B cell (primary cell): Measurements from ENCODE around the gene KIF26B. TPM values are rescaled to one million over a fixed set of nuclear protein-coding genes. Genes with fewer than 3 reads are reported as not detected.

Experiments used
- ATAC-seq: fragments of 200-7000 bp; cut with Tn5 transposase; one replicate; pipeline ENCODE4 v1.10.0; 2021; ENCODE audit warnings: low read depth, mild to moderate bottlenecking, moderate number of reproducible peaks, moderate library complexity
- CTCF ChIA-PET: fragments of 350-600 bp; sonication (Branson Sonifier 250); formaldehyde crosslinking; loops from one replicate; lab custom pipeline; 2021; ENCODE audit warnings: antibody characterized with exemption, inconsistent platforms; lab: Charles Lee
- POLR2A ChIA-PET: fragments of 350-600 bp; sonication (Branson Sonifier 250); formaldehyde crosslinking; loops from one replicate; lab custom pipeline; 2021; ENCODE audit warnings: antibody characterized with exemption; lab: Charles Lee
- DNase-seq: peaks from one replicate; pipeline ENCODE4 v3.0.0; 2013
- H2AFZ ChIP-seq: 2 replicates; pipeline ENCODE4 v1.6.1; 2012; ENCODE audit warnings: mild to moderate bottlenecking, low read depth, low read length; ENCODE audit not compliant: insufficient read depth, poor library complexity, severe bottlenecking
- H3K27ac ChIP-seq, 2 donors: 1 replicate in 1 of 2; 2 replicates in 1 of 2; pipeline ENCODE4 v1.5.1; 2012 to 2013; ENCODE audit warnings: low read length in 2 of 2, mild to moderate bottlenecking in 2 of 2, moderate library complexity in 1 of 2
- H3K27me3 ChIP-seq, 4 experiments: fragments of 200-600 bp in 1 of 4; sonication (generic) in 1 of 4; replicated peaks in 1 of 4; 1 replicate in 2 of 4; 2 replicates in 2 of 4; pipeline versions ENCODE4 v1.6.1 to v1.7.0; 2013 to 2016; ENCODE audit warnings: low read length in 3 of 4, mild to moderate bottlenecking in 2 of 4, mixed read lengths in 1 of 4, moderate library complexity in 1 of 4; ENCODE audit not compliant: insufficient read depth in 4 of 4, control insufficient read depth in 3 of 4; ENCODE audit errors: control extremely low read depth in 1 of 4
- H3K36me3 ChIP-seq, 2 experiments: replicated peaks in 1 of 2; 1 replicate in 1 of 2; 2 replicates in 1 of 2; pipeline versions ENCODE4 v1.6.1 to v1.7.1; 2013; ENCODE audit warnings: low read length in 1 of 2; ENCODE audit not compliant: insufficient read depth in 2 of 2, control insufficient read depth in 1 of 2; ENCODE audit errors: control extremely low read depth in 1 of 2, extremely low read depth in 1 of 2
- H3K4me1 ChIP-seq, 2 donors: fragments of 200-600 bp in 1 of 2; sonication (generic) in 1 of 2; 1 replicate in 1 of 2; 2 replicates in 1 of 2; pipeline versions ENCODE4 v1.5.1 to v1.6.1; 2013 to 2017; ENCODE audit warnings: low read length in 2 of 2; ENCODE audit not compliant: control insufficient read depth in 2 of 2, insufficient read depth in 2 of 2
- H3K4me2 ChIP-seq: replicated peaks from 2 replicates; pipeline ENCODE3; 2012; ENCODE audit warnings: mild to moderate bottlenecking, low read depth, low read length; ENCODE audit not compliant: poor library complexity, severe bottlenecking
- H3K4me3 ChIP-seq, 5 experiments: fragments of 200-600 bp in 1 of 5; sonication (generic) in 1 of 5; 1 replicate in 3 of 5; 2 replicates in 2 of 5; pipeline versions ENCODE4 v1.5.1 to v1.7.0; 2011 to 2016; ENCODE audit warnings: low read length in 4 of 5, mild to moderate bottlenecking in 4 of 5, low read depth in 2 of 5, control low read depth in 1 of 5, moderate library complexity in 1 of 5; ENCODE audit not compliant: insufficient read depth in 1 of 5; ENCODE audit errors: control extremely low read depth in 1 of 5, extremely low read depth in 1 of 5
- H3K79me2 ChIP-seq: fragments of 200-600 bp; sonication (generic); one replicate; pipeline ENCODE4 v1.6.0; 2016; ENCODE audit warnings: low read length; ENCODE audit not compliant: control insufficient read depth, insufficient read depth
- H3K9ac ChIP-seq: fragments of 200-600 bp; sonication (generic); 2 replicates; pipeline ENCODE4 v1.6.1; 2017; ENCODE audit warnings: mild to moderate bottlenecking, low read length, moderate library complexity
- H3K9me3 ChIP-seq, 3 donors: one replicate each; pipeline versions ENCODE4 v1.6.1 to v1.7.1; 2013; ENCODE audit warnings: low read length in 2 of 3; ENCODE audit not compliant: control insufficient read depth in 2 of 3, insufficient read depth in 1 of 3; ENCODE audit errors: control extremely low read depth in 1 of 3
- H4K20me1 ChIP-seq: 2 replicates; pipeline ENCODE4 v1.6.0; 2012; ENCODE audit warnings: mild to moderate bottlenecking, low read length; ENCODE audit not compliant: insufficient read depth, control insufficient read depth, poor library complexity, severe bottlenecking
- H3K27ac Mint-ChIP-seq: one replicate; pipeline ENCODE4 v1.8.0; 2021; ENCODE audit warnings: mixed read lengths
- H3K27me3 Mint-ChIP-seq: one replicate; pipeline ENCODE4 v1.8.0; 2021; ENCODE audit warnings: mixed read lengths
- H3K4me1 Mint-ChIP-seq: one replicate; pipeline ENCODE4 v1.8.0; 2021; ENCODE audit warnings: mixed read lengths
- H3K4me3 Mint-ChIP-seq: one replicate; pipeline ENCODE4 v1.8.0; 2021; ENCODE audit warnings: mixed read lengths
- H3K9me3 Mint-ChIP-seq: one replicate; pipeline ENCODE4 v1.8.0; 2022; ENCODE audit warnings: mixed read lengths; ENCODE audit not compliant: insufficient read depth
- CTCF ChIP-seq: fragments of 200-600 bp; IDR thresholded peaks from one replicate; pipeline ENCODE4 v1.8.0; 2022; ENCODE audit warnings: antibody characterized with exemption, mild to moderate bottlenecking
- EZH2 ChIP-seq: IDR thresholded peaks from 2 replicates; pipeline ENCODE4 v1.6.1; 2012; ENCODE audit warnings: borderline replicate concordance, low read depth, mild to moderate bottlenecking, moderate library complexity, low read length; ENCODE audit not compliant: insufficient read depth, poor library complexity, severe bottlenecking
- WGBS: methylation state at CpG from one replicate; pipeline ENCODE4 v1.1.5; 2013; ENCODE audit warnings: missing lambda C conversion rate; ENCODE audit not compliant: insufficient coverage; 5-methylcytosine and 5-hydroxymethylcytosine counted together
- intact Hi-C: fragments of 100-400 bp; cut with micrococcal nuclease; formaldehyde crosslinking; loops from one replicate; pipeline ENCODE4 v1.10.0; 2022
- polyA plus RNA-seq: library from polyadenylated mRNA; depleted of rRNA; stranded (reverse); fragments of >200 nt; gene quantifications from 2 replicates; pipeline ENCODE4 v1.2.3, GENCODE V29; 2012
- total RNA-seq, 2 donors: library from RNA; stranded (reverse); fragments of 120-200 nt in 1 of 2; gene quantifications; 1 replicate in 1 of 2; 2 replicates in 1 of 2; pipeline versions ENCODE4 v1.2.3 to v1.2.4, GENCODE V29; 2013 to 2022

Gene KIF26B
- total and polyA plus RNA-seq, 2 donors (not counting 1 experiment from before 2014, with no cell fraction given), result 0.62 TPM; not detected in 1

DNA sequence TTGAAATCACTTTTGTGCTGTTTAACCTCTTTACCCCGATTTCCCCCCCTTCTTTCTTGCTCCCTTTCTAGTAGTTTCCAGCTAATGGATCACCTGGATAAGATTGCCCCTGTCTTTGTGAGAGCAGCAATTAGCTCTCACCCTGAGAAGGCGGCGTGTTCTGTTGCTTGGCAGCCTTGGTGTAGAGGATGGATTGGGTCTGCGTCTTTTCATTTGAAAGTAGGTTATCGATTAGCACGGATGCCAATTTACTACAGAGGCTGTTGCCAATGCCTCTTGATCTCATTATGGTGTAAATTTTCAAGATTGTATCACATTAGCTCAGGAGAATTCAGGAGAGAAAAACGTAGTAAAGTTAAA lies 26.4 kb downstream of the KIF26B start:
- WGBS, result 88% methylated on average over 4 of the region's 7 CpGs
- Mint-ChIP-seq H3K4me3 (no peak overlapping the region), H3K27ac (no peak overlapping the region), H3K9me3 (no peaks in the 10 kb centered on the region), H3K27me3 (peaks cover 14% of the 10 kb centered on the region), H3K4me1 (no peaks in the 10 kb centered on the region)
- TF ChIP-seq CTCF (no peak), EZH2 (no peak)
- Histone ChIP-seq H3K4me3 (no peak overlapping the region), H4K20me1 (no peaks in the 10 kb centered on the region), H3K9ac (no peak overlapping the region), H3K9me3 (no peaks in the 10 kb centered on the region), H3K27me3 (no peaks in the 10 kb centered on the region), H2AFZ (no peak overlapping the region), H3K27ac (no peak overlapping the region), H3K36me3 (no peaks in the 10 kb centered on the region), H3K79me2 (no peaks in the 10 kb centered on the region), H3K4me2 (no peak overlapping the region), H3K4me1 (no peaks in the 10 kb centered on the region)
- ChIA-PET POLR2A (no interaction called here), CTCF (interaction anchor here (0.9 kb wide), 1 partner anchor 31 kb away, joined by 3 read pairs; no protein-coding TSS in a partner anchor)
- ATAC-seq (no peak), DNase-seq (no peak)
- intact Hi-C loops, result no loop called here

GRCh38 chr1:245182028-245182427 lies 27.2 kb downstream of the KIF26B start:
- H3K36me3 ChIP-seq, result no peaks in the 10 kb centered on the region
- Mint-ChIP-seq H3K9me3 (no peaks in the 10 kb centered on the region), H3K4me1 (no peaks in the 10 kb centered on the region), H3K27ac (no peak overlapping the region), H3K4me3 (no peak overlapping the region), H3K27me3 (peaks cover 14% of the 10 kb centered on the region)
- H3K4me2 ChIP-seq, result no peak overlapping the region
- H4K20me1 ChIP-seq, result no peaks in the 10 kb centered on the region
- H2AFZ ChIP-seq, result no peak overlapping the region
- CTCF ChIA-PET, result no interaction called here
- no peaks in the 10 kb centered on the region for H3K79me2 ChIP-seq
- no peaks in the 10 kb centered on the region for H3K27me3 ChIP-seq
- no peaks in the 10 kb centered on the region for H3K4me1 ChIP-seq
- H3K9ac ChIP-seq, result no peak overlapping the region
- 82% methylated on average over 1 of the region's 2 CpGs for WGBS
- ATAC-seq (no peak), DNase-seq (no peak)
- no peak overlapping the region for H3K4me3 ChIP-seq
- no peak overlapping the region for H3K27ac ChIP-seq
- intact Hi-C loops, result no loop called here
- TF ChIP-seq CTCF (no peak), EZH2 (no peak)
- H3K9me3 ChIP-seq, result no peaks in the 10 kb centered on the region
- POLR2A ChIA-PET, result no interaction called here
